Calu3 (cell line): Measurements from ENCODE around the gene SCAMP1. TPM values are rescaled to one million over a fixed set of nuclear protein-coding genes. Genes with fewer than 3 reads are reported as not detected.

Experiments used
- BruUV-seq: library from RNA; stranded (reverse); fragments of 400-500 nt; replicated peaks from 2 replicates; lab custom pipeline; 2021; lab: Mats Ljungman, UMichigan
- CTCF ChIA-PET: fragments of 300-600 bp; sonication (Branson Sonifier 250); formaldehyde crosslinking; loops from one replicate; lab custom pipeline; 2022; ENCODE audit warnings: antibody characterized with exemption; lab: Charles Lee
- DNase-seq: peaks from one replicate; pipeline ENCODE4 v3.0.0; 2022
- H3K27ac Mint-ChIP-seq: one replicate; pipeline ENCODE4 v1.8.0; 2022; ENCODE audit warnings: mixed read lengths; ENCODE audit not compliant: unreplicated experiment
- H3K27me3 Mint-ChIP-seq: one replicate; pipeline ENCODE4 v1.8.0; 2022; ENCODE audit warnings: mixed read lengths; ENCODE audit not compliant: unreplicated experiment
- H3K36me3 Mint-ChIP-seq: one replicate; pipeline ENCODE4 v1.8.0; 2022; ENCODE audit warnings: mild to moderate bottlenecking, moderate library complexity, mixed read lengths; ENCODE audit not compliant: insufficient read depth, unreplicated experiment
- H3K4me1 Mint-ChIP-seq: one replicate; pipeline ENCODE4 v1.8.0; 2022; ENCODE audit warnings: mild to moderate bottlenecking, low read depth, mixed read lengths; ENCODE audit not compliant: unreplicated experiment
- H3K4me3 Mint-ChIP-seq: one replicate; pipeline ENCODE4 v1.8.0; 2022; ENCODE audit warnings: mild to moderate bottlenecking, low read depth, moderate library complexity, mixed read lengths; ENCODE audit not compliant: unreplicated experiment
- H3K9me3 Mint-ChIP-seq: one replicate; pipeline ENCODE4 v1.8.0; 2022; ENCODE audit warnings: low read depth, mixed read lengths; ENCODE audit not compliant: unreplicated experiment
- CTCF ChIP-seq: fragments of 200-600 bp; IDR thresholded peaks from one replicate; pipeline ENCODE4 v1.8.0; 2022; ENCODE audit warnings: antibody characterized with exemption; ENCODE audit not compliant: unreplicated experiment
- intact Hi-C: fragments of 100-400 bp; cut with micrococcal nuclease; formaldehyde crosslinking; loops from one replicate; pipeline ENCODE4 v1.10.0; 2022; ENCODE audit not compliant: unreplicated experiment
- total RNA-seq: library from RNA; stranded (reverse); gene quantifications from 2 replicates; pipeline ENCODE4 v1.2.3, GENCODE V29; 2022

Gene SCAMP1
- total RNA-seq, 1 experiment from 2014 or later: 62.2 TPM

- no peak overlapping the region for H3K27ac Mint-ChIP-seq
- no peak for TF ChIP-seq CTCF
- DNase-seq: no peak
- BruUV-seq: no TSS peak
- no peak overlapping the region for H3K4me3 Mint-ChIP-seq
- H3K4me1 Mint-ChIP-seq: peaks cover 9% of the 10 kb centered on the region
- peaks cover 18% of the 10 kb centered on the region for H3K36me3 Mint-ChIP-seq
- intact Hi-C loops: no loop called here
- H3K9me3 Mint-ChIP-seq: no peaks in the 10 kb centered on the region
- no peaks in the 10 kb centered on the region for H3K27me3 Mint-ChIP-seq
- CTCF ChIA-PET: no interaction called here
Observed at GRCh38 chr5:78486218-78486617, 125.8 kb downstream of the SCAMP1 start.

GRCh38 chr5:78487846-78488245, 127.4 kb downstream of the SCAMP1 start:
- intact Hi-C loops: no loop called here
- no peak overlapping the region for H3K4me3 Mint-ChIP-seq
- no TSS peak for BruUV-seq
- H3K36me3 Mint-ChIP-seq: peaks cover 18% of the 10 kb centered on the region
- H3K9me3 Mint-ChIP-seq: no peaks in the 10 kb centered on the region
- no peak for DNase-seq
- H3K27ac Mint-ChIP-seq: no peak overlapping the region
- no peak for TF ChIP-seq CTCF
- H3K27me3 Mint-ChIP-seq: no peaks in the 10 kb centered on the region
- peaks cover 21% of the 10 kb centered on the region for H3K4me1 Mint-ChIP-seq
- CTCF ChIA-PET: no interaction called here

DNA sequence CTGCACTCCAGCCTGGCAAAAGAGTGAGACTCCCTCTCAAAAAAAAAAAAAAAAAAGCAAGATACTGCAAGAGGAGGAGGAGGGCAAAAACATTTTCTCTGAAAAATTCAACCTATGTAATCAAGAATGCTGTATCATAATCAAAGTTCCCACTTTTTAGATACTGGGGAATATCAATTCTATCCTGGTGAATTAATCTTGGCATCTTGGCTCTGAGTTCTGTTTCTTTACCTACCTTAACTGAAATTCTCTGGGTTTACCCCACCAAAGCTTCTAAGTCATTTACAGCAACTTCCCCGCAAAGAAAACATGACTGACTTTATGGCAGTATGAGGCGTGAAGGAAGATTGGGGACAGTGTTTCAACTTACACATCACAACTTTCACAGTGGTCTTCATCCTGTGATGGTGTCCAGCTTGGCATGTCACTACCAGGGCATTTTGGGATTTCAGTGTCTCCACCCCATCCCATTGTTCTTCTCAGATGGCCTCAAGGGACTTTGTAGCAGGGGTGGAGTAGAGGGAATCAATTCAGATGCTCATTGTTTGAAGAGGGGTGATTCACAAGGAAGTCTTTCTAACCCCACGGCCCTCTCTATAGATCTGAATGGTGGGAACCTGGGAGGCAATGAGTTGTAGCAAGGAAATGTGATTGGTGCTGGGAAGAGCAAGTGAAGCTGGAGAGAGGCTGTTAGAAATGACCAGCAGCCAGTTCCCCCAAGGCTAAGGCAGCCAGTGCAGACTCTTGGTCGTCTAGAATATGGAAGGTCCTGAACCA, 130.5 kb downstream of the SCAMP1 start:
- H3K36me3 Mint-ChIP-seq: peaks cover 30% of the 10 kb centered on the region
- intact Hi-C loops: no loop called here
- H3K4me1 Mint-ChIP-seq: peaks cover 38% of the 10 kb centered on the region
- H3K9me3 Mint-ChIP-seq: no peaks in the 10 kb centered on the region
- H3K27me3 Mint-ChIP-seq: no peaks in the 10 kb centered on the region
- CTCF ChIA-PET: no interaction called here
- peak; percentile 31 for DNase-seq
- no TSS peak for BruUV-seq
- no peak for TF ChIP-seq CTCF
- no peak overlapping the region for H3K4me3 Mint-ChIP-seq
- H3K27ac Mint-ChIP-seq: peak overlapping the region; percentile 57

GRCh38 chr5:78492224-78492623, 131.8 kb downstream of the SCAMP1 start:
- Mint-ChIP-seq H3K27ac (no peak overlapping the region), H3K36me3 (peaks cover 33% of the 10 kb centered on the region), H3K27me3 (no peaks in the 10 kb centered on the region), H3K4me3 (no peak overlapping the region), H3K9me3 (no peaks in the 10 kb centered on the region), H3K4me1 (peaks cover 51% of the 10 kb centered on the region)
- no peak for DNase-seq
- CTCF ChIA-PET: no interaction called here
- no peak for TF ChIP-seq CTCF
- no TSS peak for BruUV-seq
- intact Hi-C loops: no loop called here
